Smooth muscle cell (in vitro differentiated cells): ENCODE data around the gene MAFG. TPM values are rescaled to one million over a fixed set of nuclear protein-coding genes. Genes with fewer than 3 reads are reported as not detected.

Experiments used
- DNase-seq: peaks from one replicate; lab custom pipeline; 2025; ENCODE audit not compliant: unreplicated experiment; lab: John Stamatoyannopoulos, UW
- H2AFZ ChIP-seq: fragments of 200-600 bp; sonication (generic); 2 replicates; pipeline ENCODE4 v1.6.0; 2016; ENCODE audit warnings: antibody characterized with exemption, low read depth, mild to moderate bottlenecking
- H3F3A ChIP-seq: fragments of 200-600 bp; sonication (generic); 2 replicates; pipeline ENCODE4 v1.6.0; 2017; ENCODE audit warnings: antibody characterized with exemption, low read depth
- H3K27ac ChIP-seq: fragments of 200-600 bp; sonication (generic); 2 replicates; pipeline ENCODE4 v1.5.1; 2016; ENCODE audit warnings: low read depth, mild to moderate bottlenecking
- H3K27me3 ChIP-seq: fragments of 200-600 bp; sonication (generic); 2 replicates; pipeline ENCODE4 v1.6.1; 2016; ENCODE audit warnings: low read depth, mild to moderate bottlenecking
- H3K36me3 ChIP-seq: fragments of 200-600 bp; sonication (generic); 2 replicates; pipeline ENCODE4 v1.5.1; 2016; ENCODE audit warnings: low read depth
- H3K4me1 ChIP-seq: fragments of 200-600 bp; sonication (generic); 2 replicates; pipeline ENCODE4 v1.5.1; 2016; ENCODE audit warnings: low read depth
- H3K4me2 ChIP-seq: fragments of 200-600 bp; sonication (generic); 2 replicates; pipeline ENCODE4 v1.6.0; 2016; ENCODE audit warnings: mild to moderate bottlenecking
- H3K4me3 ChIP-seq: fragments of 200-600 bp; sonication (generic); 2 replicates; pipeline ENCODE4 v1.5.1; 2016; ENCODE audit warnings: mild to moderate bottlenecking
- H3K79me2 ChIP-seq: fragments of 200-600 bp; sonication (generic); 2 replicates; pipeline ENCODE4 v1.6.0; 2016; ENCODE audit warnings: low read depth, mild to moderate bottlenecking
- H3K9ac ChIP-seq: fragments of 200-600 bp; sonication (generic); 2 replicates; pipeline ENCODE4 v1.6.0; 2016; ENCODE audit warnings: low read depth
- H3K9me3 ChIP-seq: fragments of 200-600 bp; sonication (generic); replicated peaks from 2 replicates; pipeline ENCODE4 v1.5.1; 2016; ENCODE audit warnings: low read depth
- H4K20me1 ChIP-seq: fragments of 200-600 bp; sonication (generic); 2 replicates; pipeline ENCODE4 v1.6.0; 2016; ENCODE audit warnings: low read depth
- CTCF ChIP-seq: fragments of 200-600 bp; sonication (generic); IDR thresholded peaks from 2 replicates; pipeline ENCODE4 v1.5.1; 2017; ENCODE audit warnings: borderline replicate concordance, mild to moderate bottlenecking, antibody characterized with exemption; ENCODE audit not compliant: insufficient read depth, poor library complexity, severe bottlenecking
- WGBS: methylation state at CpG from one replicate; pipeline ENCODE4 v1.1.7; 2016; ENCODE audit warnings: low lambda C conversion rate; 5-methylcytosine and 5-hydroxymethylcytosine counted together
- polyA plus RNA-seq: library from polyadenylated mRNA; unstranded; fragments of >200 nt; fragmentation: Nextera tagmentation; extraction: Ambion mirVana; gene quantifications from 2 replicates; pipeline ENCODE4 v1.2.1, GENCODE V29; 2016
- total RNA-seq: library from RNA; depleted of rRNA; stranded (reverse); fragments of >200 nt; gene quantifications from 2 replicates; pipeline ENCODE4 v1.2.3, GENCODE V29; 2014

Gene MAFG
- total and polyA plus RNA-seq, 2 experiments from 2014 or later = 15.3 to 30.3 TPM

GRCh38 chr17:81905993-81906392 lies 21.5 kb downstream of the MAFG start:
- H3K9me3 ChIP-seq = no peaks in the 10 kb centered on the region
- DNase-seq = no peak
- WGBS = 98% methylated on average over 10 of the region's 10 CpGs
- H3K79me2 ChIP-seq = peaks cover 10% of the 10 kb centered on the region
- H3K4me1 ChIP-seq = peaks cover 7% of the 10 kb centered on the region
- no peak overlapping the region for H3K4me3 ChIP-seq
- no peak for TF ChIP-seq CTCF
- no peak overlapping the region for H3K4me2 ChIP-seq
- H3F3A ChIP-seq = no peaks in the 10 kb centered on the region
- no peak overlapping the region for H3K27ac ChIP-seq
- no peak overlapping the region for H3K9ac ChIP-seq
- peaks cover 19% of the 10 kb centered on the region for H4K20me1 ChIP-seq
- no peaks in the 10 kb centered on the region for H3K36me3 ChIP-seq
- no peak overlapping the region for H2AFZ ChIP-seq
- H3K27me3 ChIP-seq = no peaks in the 10 kb centered on the region

GRCh38 chr17:81905424-81905875 lies 22.1 kb downstream of the MAFG start:
- Histone ChIP-seq H3K4me3 (no peak overlapping the region), H3K36me3 (no peaks in the 10 kb centered on the region), H3K4me2 (no peak overlapping the region), H3K27ac (no peak overlapping the region), H3K79me2 (peaks cover 6% of the 10 kb centered on the region), H3F3A (no peaks in the 10 kb centered on the region), H2AFZ (no peak overlapping the region), H3K4me1 (peaks cover 6% of the 10 kb centered on the region), H3K9me3 (no peaks in the 10 kb centered on the region), H3K9ac (no peak overlapping the region), H3K27me3 (no peaks in the 10 kb centered on the region), H4K20me1 (peaks cover 17% of the 10 kb centered on the region)
- WGBS = 96% methylated on average over 16 of the region's 16 CpGs
- no peak for TF ChIP-seq CTCF
- DNase-seq = no peak

GRCh38 chr17:81904600-81905423 lies 22.7 kb downstream of the MAFG start:
- Histone ChIP-seq H3K4me3 (no peak overlapping the region), H4K20me1 (peaks cover 17% of the 10 kb centered on the region), H3K36me3 (no peaks in the 10 kb centered on the region), H3K27ac (no peak overlapping the region), H3K9me3 (no peaks in the 10 kb centered on the region), H3K4me2 (no peak overlapping the region), H3K79me2 (no peaks in the 10 kb centered on the region), H2AFZ (no peak overlapping the region), H3F3A (peaks cover 2% of the 10 kb centered on the region), H3K9ac (no peak overlapping the region), H3K4me1 (peaks cover 3% of the 10 kb centered on the region), H3K27me3 (no peaks in the 10 kb centered on the region)
- no peak for TF ChIP-seq CTCF
- DNase-seq = no peak
- 97% methylated on average over 26 of the region's 28 CpGs for WGBS
